Right hindlimb (tissue), 1 donor: ENCODE measurements around the gene ACKR4.
"Not testable (repeated sequence)": the region's sequence is repeated elsewhere in the genome, so short reads cannot be mapped to it uniquely, and the experiment has no call there.

Experiments
- DNase-seq: peaks from one replicate; pipeline ENCODE4 v3.0.0-alpha.2; 2018

ACKR4 gene

GRCh38 chr3:132595014-132595413, 2.1 kb upstream of the ACKR4 start:
- DNase-seq, result no peak

GRCh38 chr3:132596326-132596725, 744 bp upstream of the ACKR4 start:
- DNase-seq, result no peak

DNA sequence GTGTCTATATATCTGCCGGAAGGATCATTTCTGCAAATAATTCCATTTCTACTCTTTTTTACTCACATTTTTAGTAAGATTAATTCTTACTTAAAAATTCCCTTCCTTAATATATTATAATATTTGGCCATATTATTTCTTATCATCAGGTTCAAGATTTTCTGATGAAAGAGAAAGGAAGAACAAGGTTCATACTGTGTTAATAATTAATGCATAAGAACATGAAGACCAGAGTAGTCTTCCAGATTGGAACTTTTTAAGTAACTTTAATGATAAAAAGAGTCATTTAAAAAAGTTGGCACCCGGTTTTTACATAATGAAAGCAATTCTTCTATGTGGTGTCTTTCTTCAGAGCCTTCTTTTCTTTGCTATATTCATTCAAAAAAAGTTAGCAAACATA, 590 bp downstream of the ACKR4 start:
- DNase-seq, result no peak

GRCh38 chr3:132598181-132598580, 1.1 kb downstream of the ACKR4 start:
- DNase-seq, result no peak

GRCh38 chr3:132600614-132601013, 3.5 kb downstream of the ACKR4 start:
- not testable (repeated sequence) for DNase-seq

- DNase-seq, result no peak
Observed at GRCh38 chr3:132605374-132605792, 8.3 kb downstream of the ACKR4 start.

- DNase-seq, result no peak
Observed at GRCh38 chr3:132606085-132606484, 9.0 kb downstream of the ACKR4 start.

GRCh38 chr3:132606620-132607019, 9.6 kb downstream of the ACKR4 start:
- not testable (repeated sequence) for DNase-seq

DNA sequence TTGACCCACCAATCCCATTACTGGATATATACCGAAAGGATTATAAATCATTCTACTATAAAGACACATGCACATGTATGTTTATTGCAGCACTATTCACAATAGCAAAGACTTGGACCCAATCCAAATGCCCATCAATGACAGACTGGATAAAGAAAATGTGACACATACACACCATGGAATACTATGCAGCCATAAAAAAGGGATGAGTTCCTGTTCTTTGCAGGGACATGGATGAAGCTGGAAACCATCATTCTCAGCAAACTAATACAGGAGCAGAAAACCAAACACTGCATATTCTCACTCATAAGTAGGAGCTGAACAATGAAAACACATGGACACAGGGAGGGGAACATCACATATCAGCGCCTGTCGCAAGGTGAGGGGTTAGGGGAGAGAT, 18.2 kb downstream of the ACKR4 start:
- not testable (repeated sequence) for DNase-seq

GRCh38 chr3:132615881-132616280, 18.8 kb downstream of the ACKR4 start:
- no peak for DNase-seq

- DNase-seq, result no peak
Observed at GRCh38 chr3:132616780-132617179, 19.7 kb downstream of the ACKR4 start.

GRCh38 chr3:132622148-132622547, 25.1 kb downstream of the ACKR4 start:
- no peak for DNase-seq

DNA sequence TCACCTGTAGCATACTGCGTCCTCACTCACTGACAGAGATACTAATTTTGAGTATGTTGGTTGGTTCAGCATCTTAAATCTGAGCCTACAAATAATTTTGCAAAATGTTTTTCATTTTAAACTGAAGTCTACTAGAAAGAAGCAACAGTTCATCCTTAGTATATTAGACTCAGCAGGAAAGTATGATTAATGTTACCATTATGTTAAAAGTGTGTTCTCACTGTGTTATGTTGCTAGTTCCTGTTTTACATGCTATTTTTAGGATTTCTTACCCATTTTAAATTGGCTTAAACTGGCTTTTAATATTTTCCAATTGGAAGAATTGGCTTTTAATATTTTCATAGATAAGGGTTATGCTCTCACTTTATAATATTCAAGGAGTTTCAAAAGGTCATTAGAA, 25.7 kb downstream of the ACKR4 start:
- DNase-seq, result no peak

GRCh38 chr3:132623646-132624045, 26.6 kb downstream of the ACKR4 start:
- DNase-seq, result no peak

- no peak for DNase-seq
Observed at GRCh38 chr3:132624790-132625189, 27.7 kb downstream of the ACKR4 start.

- DNase-seq, result no peak
Observed at GRCh38 chr3:132625613-132626012, 28.5 kb downstream of the ACKR4 start.

DNA sequence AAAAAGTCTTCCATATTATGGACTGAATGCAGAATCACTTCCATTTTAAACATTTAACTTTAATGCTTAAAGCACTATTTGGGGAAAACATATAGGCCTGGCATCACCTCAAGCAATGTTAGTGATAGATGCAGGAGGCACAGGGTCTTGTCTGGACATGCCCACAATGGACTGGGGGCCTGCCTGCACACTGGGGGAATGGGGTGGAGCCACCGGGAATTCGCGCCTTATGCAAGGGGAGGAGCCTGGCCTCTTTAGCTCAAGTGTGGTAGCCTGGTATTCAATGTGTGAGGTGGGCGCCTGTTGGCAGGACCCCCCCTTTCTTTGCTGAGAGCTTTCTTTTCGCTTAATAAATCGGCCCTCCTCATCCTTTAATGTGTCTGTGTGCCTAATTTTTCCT, 29.9 kb downstream of the ACKR4 start:
- DNase-seq, result no peak

DNA sequence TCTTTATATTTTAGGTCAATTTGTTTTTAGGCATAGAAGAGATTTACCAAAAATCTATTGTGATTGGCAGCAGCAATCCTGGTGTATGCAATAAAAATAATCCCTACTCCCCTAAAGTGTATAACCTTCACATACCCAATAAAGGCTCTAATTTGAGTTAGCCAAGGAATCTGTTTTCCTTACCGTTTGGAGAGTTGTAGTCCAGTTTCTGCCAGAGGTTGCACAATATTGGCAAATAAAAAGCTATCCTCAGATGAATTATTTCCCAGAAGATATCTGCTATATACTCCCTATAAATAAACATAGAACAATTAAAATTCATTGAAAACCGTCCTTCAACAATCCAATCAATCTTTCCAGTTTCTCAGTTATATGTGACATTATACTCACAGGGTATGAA, 31.1 kb downstream of the ACKR4 start:
- DNase-seq, result no peak

- DNase-seq, result no peak
Observed at GRCh38 chr3:132629928-132630327, 32.9 kb downstream of the ACKR4 start.

DNA sequence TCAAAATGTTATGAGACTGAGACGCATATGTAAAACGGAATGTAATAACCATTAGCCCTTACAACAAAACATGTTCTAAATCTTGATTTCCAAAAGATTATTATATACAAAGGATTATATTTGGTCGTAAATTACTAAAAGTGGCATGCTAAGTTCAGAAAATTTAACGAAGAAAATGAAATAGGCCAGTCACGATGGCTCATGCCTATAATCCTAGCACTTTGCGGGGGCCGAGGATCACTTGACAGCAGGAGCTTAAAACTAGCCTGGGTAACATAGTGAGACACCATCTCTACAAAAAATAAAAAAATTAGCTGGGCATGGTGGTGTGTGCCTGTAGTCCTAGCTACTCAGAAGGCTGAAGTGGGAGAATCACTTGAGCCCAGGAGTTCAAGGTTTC, 33.5 kb downstream of the ACKR4 start:
- no peak for DNase-seq

DNA sequence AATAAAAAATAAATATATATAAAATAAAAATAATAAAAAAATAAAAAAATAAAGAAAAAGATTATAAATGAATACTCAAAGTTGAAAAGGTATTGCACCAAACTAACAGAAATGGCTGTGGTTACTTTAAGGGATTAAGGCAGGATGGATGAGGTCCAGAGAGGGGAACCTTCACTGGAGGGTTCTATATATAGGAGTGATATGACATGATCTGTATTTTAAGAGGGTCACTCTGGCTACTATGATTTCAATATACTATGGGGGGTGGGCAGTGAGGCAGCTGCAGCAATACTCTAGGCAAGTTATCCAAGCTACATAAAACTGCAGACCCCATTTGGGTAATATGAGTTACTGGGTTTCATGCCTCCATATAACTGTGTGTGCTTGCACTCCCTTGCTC, 38.0 kb downstream of the ACKR4 start:
- no peak for DNase-seq

DNA sequence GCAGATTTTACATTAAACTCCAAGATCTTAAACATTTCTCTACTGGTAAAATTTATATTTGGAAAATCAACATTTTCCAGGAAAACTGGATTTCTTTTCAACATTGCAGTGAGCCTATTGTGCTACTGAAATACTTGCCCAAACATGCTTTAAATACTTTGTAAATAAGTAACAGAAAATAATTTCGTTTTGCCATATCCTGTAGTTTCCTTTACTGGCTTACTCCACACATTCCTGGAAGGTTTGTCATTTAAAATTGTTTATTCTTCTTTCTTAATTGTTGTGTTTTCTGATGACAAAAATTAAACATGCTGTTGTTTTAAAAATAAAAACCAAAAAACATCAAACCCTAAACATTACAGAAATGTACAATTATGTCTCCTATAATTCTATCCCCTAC, 40.5 kb downstream of the ACKR4 start:
- DNase-seq, result no peak

DNA sequence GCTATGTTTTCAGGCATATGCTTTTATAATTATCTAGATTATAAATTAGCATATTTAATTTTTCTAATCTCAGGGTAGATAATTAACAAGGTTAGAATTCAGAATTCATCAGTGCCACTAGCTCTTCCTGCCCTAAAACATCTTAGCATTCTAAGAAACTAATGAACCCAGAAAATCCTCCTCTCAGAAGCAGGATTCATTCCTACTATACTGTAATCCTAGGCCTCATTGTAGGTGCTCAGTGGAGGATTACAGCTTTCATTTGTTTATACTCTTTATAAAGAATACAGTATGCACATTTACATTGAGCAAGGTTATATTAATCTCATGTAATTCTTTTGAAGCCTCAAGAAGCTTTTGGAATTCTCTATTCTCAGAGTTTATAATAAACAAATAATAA, 41.6 kb downstream of the ACKR4 start:
- DNase-seq, result no peak

GRCh38 chr3:132641427-132641826, 44.4 kb downstream of the ACKR4 start:
- DNase-seq, result not testable (repeated sequence)

- DNase-seq, result no peak
Observed at GRCh38 chr3:132641837-132642538, 44.9 kb downstream of the ACKR4 start.

DNA sequence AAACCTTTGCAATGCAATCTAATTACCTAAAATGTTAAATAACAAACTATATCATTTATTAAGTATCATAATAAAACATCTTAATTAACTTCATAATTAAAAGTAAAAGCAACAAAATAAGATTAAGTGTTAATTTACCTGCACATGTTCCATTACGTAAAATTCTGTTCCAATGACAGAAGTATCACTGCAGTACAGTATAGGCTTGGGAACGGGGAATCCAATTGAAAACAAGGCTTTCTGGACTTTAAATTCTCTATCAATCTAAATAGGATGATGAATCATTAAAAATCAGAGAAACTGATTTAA, 45.4 kb downstream of the ACKR4 start:
- DNase-seq, result no peak
